ENCODE results near the gene ERC2. TPM values are rescaled to one million over a fixed set of nuclear protein-coding genes. Genes with fewer than 3 reads are reported as not detected.

ERC2 gene
- polyA plus RNA-seq, 1 experiment, result 0.07 TPM

DNA sequence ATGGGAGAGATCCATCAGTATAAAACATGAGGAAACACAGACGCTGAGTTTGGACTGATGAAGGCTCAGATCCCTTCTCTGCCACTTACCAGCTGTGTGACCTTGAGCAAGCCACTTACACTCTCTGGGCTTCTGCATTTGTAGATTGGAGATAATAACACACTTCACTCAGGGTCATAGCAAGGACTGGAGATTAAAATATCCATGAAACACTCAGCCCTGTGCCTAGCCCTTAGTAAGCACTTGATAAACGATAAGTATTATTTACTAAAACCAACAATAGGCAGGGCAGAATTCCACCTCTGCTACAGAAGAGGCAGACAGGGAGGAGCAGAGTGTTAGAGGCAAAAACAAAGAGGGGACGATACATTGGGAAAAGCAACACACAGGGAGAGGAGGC lies 560.7 kb downstream of the ERC2 start:
- ChIA-PET CTCF (interaction anchor here (0.6 kb wide), 1 partner anchor 142 kb away, joined by 4 read pairs; no protein-coding TSS in a partner anchor), POLR2A (no interaction called here)
- no peak for DNase-seq (ENCODE audit: low read depth, low spot score)
- TF ChIP-seq CTCF (IDR thresholded peaks at IDR 0.05; ENCODE audit: low read depth, low read length), result no peak
- Histone ChIP-seq H3K27ac (ENCODE audit: low read depth, low read length) (no peak overlapping the region), H3K27me3 (ENCODE audit: control insufficient read depth, insufficient read depth, low read length) (peaks cover 6% of the 10 kb centered on the region), H3K4me3 (ENCODE audit: low read depth, low read length) (no peak overlapping the region), H3K9me3 (ENCODE audit: control insufficient read depth, insufficient read depth, low read length) (no peaks in the 10 kb centered on the region)

- no peak overlapping the region for H3K4me3 ChIP-seq (ENCODE audit: low read depth, low read length)
- POLR2A ChIA-PET, result no interaction called here
- no peak for DNase-seq (ENCODE audit: low read depth, low spot score)
- H3K27me3 ChIP-seq (ENCODE audit: control insufficient read depth, insufficient read depth, low read length), result peaks cover 6% of the 10 kb centered on the region
- H3K9me3 ChIP-seq (ENCODE audit: control insufficient read depth, insufficient read depth, low read length), result no peaks in the 10 kb centered on the region
- CTCF ChIA-PET, result interaction anchor here (0.6 kb wide), 1 partner anchor 141 kb away, joined by 4 read pairs; no protein-coding TSS in a partner anchor
- H3K27ac ChIP-seq (ENCODE audit: low read depth, low read length), result no peak overlapping the region
- no peak for TF ChIP-seq CTCF (IDR thresholded peaks at IDR 0.05; ENCODE audit: low read depth, low read length)
Measured at GRCh38 chr3:55906896-55907295, 561.4 kb downstream of the ERC2 start.

- no peak for DNase-seq (ENCODE audit: low read depth, low spot score)
- Histone ChIP-seq H3K27me3 (ENCODE audit: control insufficient read depth, insufficient read depth, low read length) (peaks cover 12% of the 10 kb centered on the region), H3K27ac (ENCODE audit: low read depth, low read length) (no peak overlapping the region), H3K9me3 (ENCODE audit: control insufficient read depth, insufficient read depth, low read length) (no peaks in the 10 kb centered on the region), H3K4me3 (ENCODE audit: low read depth, low read length) (no peak overlapping the region)
- TF ChIP-seq CTCF (IDR thresholded peaks at IDR 0.05; ENCODE audit: low read depth, low read length), result no peak
- ChIA-PET POLR2A (no interaction called here), CTCF (no interaction called here)
Measured at GRCh38 chr3:55904716-55905115, 563.6 kb downstream of the ERC2 start.

- no peak overlapping the region for H3K27ac ChIP-seq (ENCODE audit: low read depth, low read length)
- no peak for DNase-seq (ENCODE audit: low read depth, low spot score)
- no peak for TF ChIP-seq CTCF (IDR thresholded peaks at IDR 0.05; ENCODE audit: low read depth, low read length)
- ChIA-PET POLR2A (no interaction called here), CTCF (interaction anchor here (0.6 to 1.9 kb wide), 2 partner anchors 157 to 1036 kb away, joined by 3 to 4 read pairs; no protein-coding TSS in a partner anchor)
- H3K9me3 ChIP-seq (ENCODE audit: control insufficient read depth, insufficient read depth, low read length), result no peaks in the 10 kb centered on the region
- peaks cover 10% of the 10 kb centered on the region for H3K27me3 ChIP-seq (ENCODE audit: control insufficient read depth, insufficient read depth, low read length)
- H3K4me3 ChIP-seq (ENCODE audit: low read depth, low read length), result no peak overlapping the region
Measured at GRCh38 chr3:55903680-55904079, 564.6 kb downstream of the ERC2 start.

- no peak overlapping the region for H3K27ac ChIP-seq (ENCODE audit: low read depth, low read length)
- H3K4me3 ChIP-seq (ENCODE audit: low read depth, low read length), result no peak overlapping the region
- CTCF ChIA-PET, result interaction anchor here (0.6 to 1.9 kb wide), 2 partner anchors 155 to 604 kb away, joined by 3 to 4 read pairs; no protein-coding TSS in a partner anchor
- DNase-seq (ENCODE audit: low read depth, low spot score), result no peak
- POLR2A ChIA-PET, result no interaction called here
- peaks cover 10% of the 10 kb centered on the region for H3K27me3 ChIP-seq (ENCODE audit: control insufficient read depth, insufficient read depth, low read length)
- no peaks in the 10 kb centered on the region for H3K9me3 ChIP-seq (ENCODE audit: control insufficient read depth, insufficient read depth, low read length)
- no peak for TF ChIP-seq CTCF (IDR thresholded peaks at IDR 0.05; ENCODE audit: low read depth, low read length)
Measured at GRCh38 chr3:55902221-55902900, 565.9 kb downstream of the ERC2 start.
